ENCODE measurements around the gene DISP1. TPM values are rescaled to one million over a fixed set of nuclear protein-coding genes. Genes with fewer than 3 reads are reported as not detected.
"Not testable (repeated sequence)": the region's sequence is repeated elsewhere in the genome, so short reads cannot be mapped to it uniquely, and the experiment has no call there.

Gene DISP1
- total RNA-seq, 2 experiments from 2014 or later, result 1.4 to 1.6 TPM

DNA sequence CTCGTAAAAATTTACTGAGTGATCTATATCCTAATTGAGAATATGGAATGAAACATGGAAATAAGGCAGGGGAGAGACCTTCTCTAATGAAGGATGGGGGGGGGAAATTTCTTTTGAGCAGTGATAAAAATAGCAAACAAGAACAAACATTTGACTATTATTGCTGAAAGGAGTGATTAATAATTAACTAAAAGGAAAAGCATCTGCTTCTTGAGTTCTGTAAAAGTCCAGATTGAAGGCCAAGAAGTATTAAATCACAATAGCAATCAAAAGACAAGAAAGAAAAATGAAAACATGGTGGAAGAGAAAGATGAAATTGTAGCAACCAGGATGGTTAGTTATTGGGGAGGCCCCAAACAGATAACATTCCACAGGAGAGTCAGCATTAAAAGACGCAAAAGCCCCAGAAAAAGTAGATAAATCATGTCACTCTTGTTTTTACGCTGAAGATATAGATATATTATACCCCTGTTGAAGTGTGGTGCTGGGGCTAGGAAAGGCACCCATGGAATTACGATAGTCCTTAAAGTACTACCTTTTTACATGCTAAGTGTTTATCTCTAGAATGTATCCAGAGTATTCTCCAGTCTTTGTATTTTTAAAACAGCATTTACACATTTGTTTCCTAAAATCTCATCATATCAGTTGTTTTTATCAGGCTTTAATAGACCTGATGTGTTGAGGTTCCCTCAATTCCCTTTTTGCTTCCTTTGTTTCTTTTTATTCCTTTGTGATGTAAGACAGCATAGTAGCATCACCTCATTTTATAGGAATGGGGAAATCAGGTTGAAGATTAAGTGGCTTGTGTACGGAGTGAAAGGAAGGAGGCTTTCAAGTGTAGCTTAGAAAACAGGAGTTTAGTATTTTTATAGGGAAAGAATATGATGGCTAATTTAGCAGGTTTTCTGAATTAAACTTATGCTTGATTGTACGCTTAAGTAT is 28.9 kb downstream of the DISP1 start:
- Histone ChIP-seq H3K27me3 (ENCODE audit: control insufficient read depth in 1 of 2, insufficient read depth in 2 of 2, low read length in 2 of 2) (no peaks in the 10 kb centered on the region), H3K36me3 (ENCODE audit: insufficient read depth, low read length) (no peaks in the 10 kb centered on the region), H3K4me3 (ENCODE audit: low read length) (no peak overlapping the region), H3K4me1 (ENCODE audit: insufficient read depth, low read length) (no peaks in the 10 kb centered on the region), H3K27ac (ENCODE audit: low read depth in 1 of 2, low read length in 2 of 2) (no peak overlapping the region), H3K9me3 (ENCODE audit: control insufficient read depth in 1 of 2, insufficient read depth in 1 of 2, low read length in 2 of 2) (no peaks in the 10 kb centered on the region)
- ATAC-seq (ENCODE audit: poor library complexity), result no peak
- intact Hi-C loops (cut with DNase I, micrococcal nuclease), result loop anchor here in 1 of 2 experiments (10.0 kb wide), 1 partner anchor 91 kb away; no protein-coding TSS in a partner anchor
- Mint-ChIP-seq H3K4me1 (ENCODE audit: low read depth) (no peaks in the 10 kb centered on the region), H3K4me3 (no peak overlapping the region), H3K9me3 (no peaks in the 10 kb centered on the region), H3K36me3 (ENCODE audit: low read depth) (no peaks in the 10 kb centered on the region), H3K27ac (no peak overlapping the region), H3K27me3 (no peaks in the 10 kb centered on the region)
- TF ChIP-seq, protein P1, sequence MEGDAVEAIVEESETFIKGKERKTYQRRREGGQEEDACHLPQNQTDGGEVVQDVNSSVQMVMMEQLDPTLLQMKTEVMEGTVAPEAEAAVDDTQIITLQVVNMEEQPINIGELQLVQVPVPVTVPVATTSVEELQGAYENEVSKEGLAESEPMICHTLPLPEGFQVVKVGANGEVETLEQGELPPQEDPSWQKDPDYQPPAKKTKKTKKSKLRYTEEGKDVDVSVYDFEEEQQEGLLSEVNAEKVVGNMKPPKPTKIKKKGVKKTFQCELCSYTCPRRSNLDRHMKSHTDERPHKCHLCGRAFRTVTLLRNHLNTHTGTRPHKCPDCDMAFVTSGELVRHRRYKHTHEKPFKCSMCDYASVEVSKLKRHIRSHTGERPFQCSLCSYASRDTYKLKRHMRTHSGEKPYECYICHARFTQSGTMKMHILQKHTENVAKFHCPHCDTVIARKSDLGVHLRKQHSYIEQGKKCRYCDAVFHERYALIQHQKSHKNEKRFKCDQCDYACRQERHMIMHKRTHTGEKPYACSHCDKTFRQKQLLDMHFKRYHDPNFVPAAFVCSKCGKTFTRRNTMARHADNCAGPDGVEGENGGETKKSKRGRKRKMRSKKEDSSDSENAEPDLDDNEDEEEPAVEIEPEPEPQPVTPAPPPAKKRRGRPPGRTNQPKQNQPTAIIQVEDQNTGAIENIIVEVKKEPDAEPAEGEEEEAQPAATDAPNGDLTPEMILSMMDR (IDR thresholded peaks at IDR 0.05), result no peak
- POLR2A ChIA-PET, result no interaction called here
- CTCF ChIA-PET, result no interaction called here
- DNase-seq, result no peak

DNA sequence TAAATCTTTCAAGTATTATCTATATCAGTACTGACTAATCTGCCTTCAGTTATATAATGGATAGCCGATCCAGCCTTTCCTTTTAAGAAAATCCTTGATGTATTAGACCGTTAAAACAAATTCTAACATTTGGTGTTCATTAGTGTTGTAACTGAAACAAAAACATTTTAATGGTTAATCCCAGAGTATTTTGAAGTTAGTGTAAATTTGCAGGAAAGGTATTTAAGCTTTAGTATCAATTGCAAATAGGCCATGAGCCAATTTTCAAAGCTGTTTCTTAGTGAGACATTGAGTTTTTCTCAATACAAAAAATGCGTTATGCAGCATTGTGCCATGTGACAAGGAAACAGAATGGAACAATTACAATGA is 29.6 kb downstream of the DISP1 start:
- Histone ChIP-seq H3K4me3 (ENCODE audit: low read length) (no peak overlapping the region), H3K36me3 (ENCODE audit: insufficient read depth, low read length) (no peaks in the 10 kb centered on the region), H3K27me3 (ENCODE audit: control insufficient read depth in 1 of 2, insufficient read depth in 2 of 2, low read length in 2 of 2) (no peaks in the 10 kb centered on the region), H3K27ac (ENCODE audit: low read depth in 1 of 2, low read length in 2 of 2) (no peak overlapping the region), H3K9me3 (ENCODE audit: control insufficient read depth in 1 of 2, insufficient read depth in 1 of 2, low read length in 2 of 2) (no peaks in the 10 kb centered on the region), H3K4me1 (ENCODE audit: insufficient read depth, low read length) (no peaks in the 10 kb centered on the region)
- ChIA-PET CTCF (no interaction called here), POLR2A (no interaction called here)
- Mint-ChIP-seq H3K4me1 (ENCODE audit: low read depth) (no peaks in the 10 kb centered on the region), H3K27ac (no peak overlapping the region), H3K4me3 (no peak overlapping the region), H3K27me3 (no peaks in the 10 kb centered on the region), H3K9me3 (no peaks in the 10 kb centered on the region), H3K36me3 (ENCODE audit: low read depth) (no peaks in the 10 kb centered on the region)
- DNase-seq (no peak), ATAC-seq (ENCODE audit: poor library complexity) (no peak)
- TF ChIP-seq, protein P1 (IDR thresholded peaks at IDR 0.05), result no peak
- intact Hi-C loops (cut with DNase I, micrococcal nuclease), result loop anchor here in 1 of 2 experiments (10.0 kb wide), 1 partner anchor 90 kb away; no protein-coding TSS in a partner anchor

DNA sequence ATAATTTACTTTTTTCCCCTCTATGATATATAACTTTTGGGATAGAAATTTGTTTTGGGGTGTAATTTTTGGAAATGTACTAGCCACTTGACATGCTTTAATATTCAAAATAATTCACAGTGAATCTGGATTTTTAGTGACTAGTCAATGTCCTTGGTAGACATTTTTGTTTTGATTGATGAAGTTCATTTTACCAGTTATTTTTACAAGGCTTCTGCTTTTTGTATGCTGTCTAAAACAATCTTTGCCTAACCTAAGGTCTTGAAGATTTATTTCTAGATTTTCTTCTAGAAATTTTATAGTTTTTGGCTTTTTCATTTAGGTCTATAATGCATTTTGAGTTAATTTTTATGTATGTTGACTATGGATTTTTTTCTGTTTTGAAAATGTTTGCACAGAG is 30.9 kb downstream of the DISP1 start:
- no peaks in the 10 kb centered on the region for H3K36me3 ChIP-seq (ENCODE audit: insufficient read depth, low read length)
- Mint-ChIP-seq H3K9me3 (no peaks in the 10 kb centered on the region), H3K4me3 (no peak overlapping the region), H3K27me3 (no peaks in the 10 kb centered on the region), H3K27ac (no peak overlapping the region), H3K4me1 (ENCODE audit: low read depth) (no peaks in the 10 kb centered on the region), H3K36me3 (ENCODE audit: low read depth) (no peaks in the 10 kb centered on the region)
- intact Hi-C loops (cut with DNase I, micrococcal nuclease), result loop anchor here in 1 of 2 experiments (10.0 kb wide), 1 partner anchor 89 kb away; no protein-coding TSS in a partner anchor
- no peak overlapping the region for H3K27ac ChIP-seq (ENCODE audit: low read depth in 1 of 2, low read length in 2 of 2)
- H3K27me3 ChIP-seq (ENCODE audit: control insufficient read depth in 1 of 2, insufficient read depth in 2 of 2, low read length in 2 of 2), result no peaks in the 10 kb centered on the region
- no peaks in the 10 kb centered on the region for H3K9me3 ChIP-seq (ENCODE audit: control insufficient read depth in 1 of 2, insufficient read depth in 1 of 2, low read length in 2 of 2)
- DNase-seq (no peak), ATAC-seq (ENCODE audit: poor library complexity) (no peak)
- H3K4me3 ChIP-seq (ENCODE audit: low read length), result no peak overlapping the region
- ChIA-PET CTCF (no interaction called here), POLR2A (no interaction called here)
- TF ChIP-seq, protein P1 (IDR thresholded peaks at IDR 0.05), result no peak
- no peaks in the 10 kb centered on the region for H3K4me1 ChIP-seq (ENCODE audit: insufficient read depth, low read length)

DNA sequence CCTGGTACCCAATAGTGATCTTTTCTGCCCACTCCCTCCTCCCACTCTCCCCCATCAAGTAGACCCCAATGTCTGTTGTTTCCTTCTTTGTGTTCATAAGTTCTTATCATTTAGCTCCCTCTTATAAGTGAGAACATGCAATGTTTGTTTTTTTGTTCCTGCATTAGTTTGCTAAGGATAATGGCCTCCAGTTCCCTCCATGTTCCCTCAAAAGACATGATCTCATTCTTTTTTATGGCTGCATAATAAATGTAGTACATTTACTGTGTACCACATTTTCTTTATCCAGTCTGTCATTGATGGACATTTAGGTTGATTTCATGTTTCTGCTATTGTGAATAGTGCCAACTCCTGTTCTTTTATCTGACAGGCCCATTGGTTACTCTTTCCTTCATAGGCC is 35.7 kb downstream of the DISP1 start:
- H3K36me3 Mint-ChIP-seq (ENCODE audit: low read depth), result peaks cover 30% of the 10 kb centered on the region
- H3K27me3 Mint-ChIP-seq; intact Hi-C loops (cut with DNase I, micrococcal nuclease); H3K9me3 ChIP-seq (ENCODE audit: control insufficient read depth in 1 of 2, insufficient read depth in 1 of 2, low read length in 2 of 2); H3K36me3 ChIP-seq (ENCODE audit: insufficient read depth, low read length); H3K4me3 Mint-ChIP-seq; ATAC-seq (ENCODE audit: poor library complexity); H3K4me1 Mint-ChIP-seq (ENCODE audit: low read depth); H3K27ac Mint-ChIP-seq; H3K27ac ChIP-seq (ENCODE audit: low read depth in 1 of 2, low read length in 2 of 2); H3K9me3 Mint-ChIP-seq; H3K27me3 ChIP-seq (ENCODE audit: control insufficient read depth in 1 of 2, insufficient read depth in 2 of 2, low read length in 2 of 2); H3K4me3 ChIP-seq (ENCODE audit: low read length); DNase-seq; POLR2A ChIA-PET; H3K4me1 ChIP-seq (ENCODE audit: insufficient read depth, low read length): not testable (repeated sequence)
- CTCF ChIA-PET, result interaction anchor here (0.6 kb wide), 1 partner anchor 311 kb away, joined by 3 read pairs; no protein-coding TSS in a partner anchor
